ENCODE measurements around the gene CTIF.

- TF ChIP-seq CTCF (IDR thresholded peaks at IDR 0.05) (no peak), EP300 (IDR thresholded peaks at IDR 0.05) (no peak), POLR2A (IDR thresholded peaks at IDR 0.05) (no peak)
Measured at GRCh38 chr18:48693625-48694262, 154.9 kb downstream of the CTIF start.
